ENCODE results near the gene ZNF708.
"Not testable (repeated sequence)": the region's sequence is repeated elsewhere in the genome, so short reads cannot be mapped to it uniquely, and the experiment has no call there.

Gene ZNF708
- 28.5 to 44.3 (median 32.4) reads per million in 3 donors for total RNA-seq

DNA sequence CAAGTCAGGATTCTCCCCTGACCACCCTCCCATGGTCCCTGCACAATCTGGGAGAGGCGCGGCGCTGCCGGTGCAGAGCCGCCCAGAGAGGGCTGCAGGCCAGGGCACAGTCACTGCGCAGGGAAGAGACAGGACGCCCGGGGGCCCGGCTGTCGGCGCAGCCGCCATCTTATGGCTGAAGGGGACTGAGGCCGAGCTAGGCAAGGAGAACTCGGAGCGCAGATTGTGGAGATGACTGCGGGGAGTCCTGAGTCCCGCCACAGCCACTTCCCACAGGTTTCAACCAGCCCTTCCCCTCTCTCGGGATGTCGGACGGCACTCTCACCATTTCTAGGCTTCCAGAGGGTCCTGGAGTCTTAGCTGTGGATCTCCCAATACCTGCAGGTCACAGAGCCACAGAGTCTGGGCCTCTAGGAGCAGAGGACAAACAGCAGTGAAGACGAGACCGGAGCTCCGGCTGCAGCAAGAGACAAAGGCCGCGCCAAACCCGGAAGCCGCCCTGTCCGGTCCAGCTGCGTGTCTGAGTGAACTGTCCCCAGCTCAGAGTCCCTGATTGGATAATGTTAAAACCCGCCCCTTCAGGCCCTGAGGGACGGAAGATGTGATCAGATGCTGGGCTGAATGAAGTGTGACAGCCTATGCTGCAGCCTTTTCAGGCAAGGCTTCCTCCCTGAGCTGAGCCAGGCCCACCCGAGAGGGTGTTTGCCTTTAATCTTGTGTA is at the start of gene ZNF708:
TSS of gene ZNF708 (minus strand) at position 526 of the 721 bp plus-strand sequence. CDS start at position 328, 198 bp downstream.
- Histone ChIP-seq H3K36me3 (ENCODE audit: control insufficient read depth, insufficient read depth, low read length) (peaks cover 3% of the 10 kb centered on the region), H3K4me3 (ENCODE audit: insufficient read depth, low read depth, low read length, poor library complexity, severe bottlenecking) (peak within 1 kb of the TSS; percentile 99), H3K9me3 (ENCODE audit: control insufficient read depth, low read length) (no peaks in the 10 kb centered on the region), H3K27me3 (replicated peaks; ENCODE audit: control insufficient read depth, insufficient read depth, low read length, poor library complexity, severe bottlenecking) (no peaks in the 10 kb centered on the region), H3K27ac (ENCODE audit: insufficient read depth, low read length, poor library complexity, severe bottlenecking) (peak within 1 kb of the TSS; percentile 94), H3K4me1 (ENCODE audit: control insufficient read depth, insufficient read depth, low read length, poor library complexity, severe bottlenecking) (no peaks in the 10 kb centered on the region)
- DNase-seq, result peak; percentile 42 to 69 (median 64)

DNA sequence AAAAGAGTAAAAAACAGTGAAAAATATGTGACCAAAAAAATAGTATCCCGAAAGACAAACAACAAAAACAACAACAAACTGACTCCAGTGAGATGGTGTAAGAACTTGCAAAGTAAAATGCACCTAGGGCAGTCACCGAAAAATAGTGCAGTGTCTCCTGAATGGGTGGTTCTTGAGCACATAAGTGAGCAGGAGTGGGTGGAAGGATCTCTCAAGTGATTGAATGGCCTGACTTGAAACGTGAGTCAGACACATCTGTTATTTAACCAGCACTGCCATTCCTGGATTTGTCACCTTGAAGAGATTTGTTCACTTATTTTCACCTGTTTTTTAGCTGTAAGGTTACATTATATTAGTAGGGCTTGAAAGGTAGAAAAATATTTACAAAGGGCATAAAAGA is 33.1 kb upstream of the ZNF708 start:
- peaks cover 16% of the 10 kb centered on the region for H3K36me3 ChIP-seq (ENCODE audit: control insufficient read depth, insufficient read depth, low read length)
- no peaks in the 10 kb centered on the region for H3K9me3 ChIP-seq (ENCODE audit: control insufficient read depth, low read length)
- no peak overlapping the region for H3K27ac ChIP-seq (ENCODE audit: insufficient read depth, low read length, poor library complexity, severe bottlenecking)
- H3K4me1 ChIP-seq (ENCODE audit: control insufficient read depth, insufficient read depth, low read length, poor library complexity, severe bottlenecking), result no peaks in the 10 kb centered on the region
- DNase-seq, result no peak
- H3K27me3 ChIP-seq (replicated peaks; ENCODE audit: control insufficient read depth, insufficient read depth, low read length, poor library complexity, severe bottlenecking), result no peaks in the 10 kb centered on the region
- no peak overlapping the region for H3K4me3 ChIP-seq (ENCODE audit: insufficient read depth, low read depth, low read length, poor library complexity, severe bottlenecking)

DNA sequence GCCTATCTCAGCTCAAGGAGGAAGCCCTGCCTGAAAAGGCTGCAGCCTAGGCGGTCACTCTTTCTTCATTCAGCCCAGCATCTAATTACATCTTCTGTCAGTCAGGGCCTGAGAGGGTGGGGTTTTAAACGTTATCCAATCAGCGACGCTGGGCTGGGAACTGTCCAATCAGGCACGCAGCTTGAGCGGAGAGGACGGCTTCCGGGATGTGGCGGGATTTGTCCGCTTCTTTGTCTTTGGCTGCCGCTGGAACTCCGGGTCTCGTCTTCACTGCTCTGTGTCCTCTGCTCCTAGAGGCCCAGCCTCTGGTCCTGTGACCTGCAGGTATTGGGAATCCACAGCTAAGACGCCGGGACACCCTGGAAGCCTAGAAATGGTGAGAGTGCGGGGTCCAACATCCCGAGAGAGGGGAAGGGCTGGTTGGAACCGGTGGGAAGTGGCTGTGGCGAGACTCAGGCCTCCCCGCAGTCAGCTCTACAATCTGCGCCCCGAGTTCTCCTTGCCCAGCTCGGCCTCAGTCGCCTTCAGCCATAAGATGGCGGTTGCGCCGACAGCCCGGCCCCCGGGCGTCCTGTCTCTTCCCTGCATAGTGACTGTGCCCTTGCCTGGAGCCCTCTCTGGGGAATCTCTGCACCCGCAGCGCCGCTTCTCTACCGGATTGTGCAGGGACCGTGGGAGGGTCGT is 29.7 kb upstream of the ZNF708 start, which contains the start of gene ZNF738:
TSS of gene ZNF738 (plus strand) at position 233 of the 684 bp plus-strand sequence. CDS start at position 374, 141 bp downstream.
- Histone ChIP-seq H3K9me3 (ENCODE audit: control insufficient read depth, low read length) (no peaks in the 10 kb centered on the region), H3K27ac (ENCODE audit: insufficient read depth, low read length, poor library complexity, severe bottlenecking) (peak within 1 kb of the TSS; percentile 63), H3K4me3 (ENCODE audit: insufficient read depth, low read depth, low read length, poor library complexity, severe bottlenecking) (peak within 1 kb of the TSS; percentile 83), H3K4me1 (ENCODE audit: control insufficient read depth, insufficient read depth, low read length, poor library complexity, severe bottlenecking) (no peaks in the 10 kb centered on the region), H3K36me3 (ENCODE audit: control insufficient read depth, insufficient read depth, low read length) (peaks cover 7% of the 10 kb centered on the region), H3K27me3 (replicated peaks; ENCODE audit: control insufficient read depth, insufficient read depth, low read length, poor library complexity, severe bottlenecking) (no peaks in the 10 kb centered on the region)
- DNase-seq, result peak; percentile 63 to 83 (median 72)

DNA sequence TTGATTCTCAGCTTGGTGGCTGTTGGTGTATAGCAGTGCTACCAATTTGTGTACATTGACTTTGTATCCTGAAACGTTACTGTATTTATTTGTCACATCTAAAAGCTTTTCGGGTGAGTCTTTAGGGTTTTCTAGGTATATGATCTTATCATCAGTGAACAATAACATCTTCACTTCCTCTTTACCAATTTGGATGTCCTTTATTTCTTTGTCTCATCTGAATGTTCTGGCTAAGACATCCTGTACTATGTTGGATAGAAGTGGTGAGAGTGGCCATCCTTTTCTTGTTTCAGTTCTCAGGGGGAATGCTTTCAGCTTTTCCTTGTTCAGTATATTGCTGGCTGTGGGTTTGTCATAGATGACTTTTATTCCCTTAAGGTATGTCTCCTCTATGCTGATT is 23.6 kb upstream of the ZNF708 start:
- no peaks in the 10 kb centered on the region for H3K9me3 ChIP-seq (ENCODE audit: control insufficient read depth, low read length)
- H3K27ac ChIP-seq (ENCODE audit: insufficient read depth, low read length, poor library complexity, severe bottlenecking), result no peak overlapping the region
- H3K4me3 ChIP-seq (ENCODE audit: insufficient read depth, low read depth, low read length, poor library complexity, severe bottlenecking), result no peak overlapping the region
- no peak for DNase-seq
- no peaks in the 10 kb centered on the region for H3K4me1 ChIP-seq (ENCODE audit: control insufficient read depth, insufficient read depth, low read length, poor library complexity, severe bottlenecking)
- no peaks in the 10 kb centered on the region for H3K36me3 ChIP-seq (ENCODE audit: control insufficient read depth, insufficient read depth, low read length)
- H3K27me3 ChIP-seq (replicated peaks; ENCODE audit: control insufficient read depth, insufficient read depth, low read length, poor library complexity, severe bottlenecking), result no peaks in the 10 kb centered on the region

DNA sequence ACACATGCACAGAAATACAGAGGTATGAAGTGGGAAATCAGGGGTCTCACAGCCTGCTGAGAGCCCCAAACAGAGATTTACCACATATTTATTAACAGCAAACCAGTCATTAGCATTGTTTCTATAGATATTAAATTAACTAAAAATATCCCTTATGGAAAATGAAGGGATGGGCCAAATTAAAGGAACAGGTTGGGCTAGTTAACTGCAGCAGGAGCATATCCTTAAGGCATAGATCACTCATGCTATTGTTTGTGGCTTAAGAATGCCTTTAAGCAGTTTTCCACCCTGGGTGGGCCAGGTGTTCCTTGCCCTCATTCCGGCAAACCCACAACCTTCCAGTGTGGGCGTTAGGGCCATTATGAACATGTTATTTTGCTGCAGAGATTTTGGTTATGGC is 15.6 kb upstream of the ZNF708 start:
- not testable (repeated sequence) for H3K27ac ChIP-seq (ENCODE audit: insufficient read depth, low read length, poor library complexity, severe bottlenecking); H3K4me3 ChIP-seq (ENCODE audit: insufficient read depth, low read depth, low read length, poor library complexity, severe bottlenecking); H3K9me3 ChIP-seq (ENCODE audit: control insufficient read depth, low read length); H3K36me3 ChIP-seq (ENCODE audit: control insufficient read depth, insufficient read depth, low read length); H3K27me3 ChIP-seq (replicated peaks; ENCODE audit: control insufficient read depth, insufficient read depth, low read length, poor library complexity, severe bottlenecking); H3K4me1 ChIP-seq (ENCODE audit: control insufficient read depth, insufficient read depth, low read length, poor library complexity, severe bottlenecking); DNase-seq

DNA sequence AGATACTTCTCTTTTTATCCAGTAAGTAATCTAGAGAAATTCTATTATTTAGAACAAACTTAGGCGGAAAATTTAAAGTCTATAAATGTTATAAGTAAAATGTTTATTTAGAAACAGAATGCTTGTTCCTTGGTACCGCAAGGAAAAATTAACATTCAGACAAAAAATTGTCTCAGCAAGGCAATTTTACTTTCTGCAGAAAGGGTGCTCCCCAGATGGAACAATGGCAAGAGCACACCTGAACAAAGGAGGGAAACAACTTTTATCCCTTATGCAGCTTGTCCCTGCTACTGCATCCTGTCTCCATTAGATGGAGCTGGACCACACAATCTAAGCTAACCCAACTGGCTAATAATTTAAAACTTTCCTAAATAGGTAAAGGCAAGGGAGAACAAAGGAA is 6.5 kb upstream of the ZNF708 start:
- no peak overlapping the region for H3K27ac ChIP-seq (ENCODE audit: insufficient read depth, low read length, poor library complexity, severe bottlenecking)
- no peaks in the 10 kb centered on the region for H3K36me3 ChIP-seq (ENCODE audit: control insufficient read depth, insufficient read depth, low read length)
- H3K4me1 ChIP-seq (ENCODE audit: control insufficient read depth, insufficient read depth, low read length, poor library complexity, severe bottlenecking), result no peaks in the 10 kb centered on the region
- no peak overlapping the region for H3K4me3 ChIP-seq (ENCODE audit: insufficient read depth, low read depth, low read length, poor library complexity, severe bottlenecking)
- no peak for DNase-seq
- H3K27me3 ChIP-seq (replicated peaks; ENCODE audit: control insufficient read depth, insufficient read depth, low read length, poor library complexity, severe bottlenecking), result no peaks in the 10 kb centered on the region
- H3K9me3 ChIP-seq (ENCODE audit: control insufficient read depth, low read length), result peaks cover 12% of the 10 kb centered on the region

DNA sequence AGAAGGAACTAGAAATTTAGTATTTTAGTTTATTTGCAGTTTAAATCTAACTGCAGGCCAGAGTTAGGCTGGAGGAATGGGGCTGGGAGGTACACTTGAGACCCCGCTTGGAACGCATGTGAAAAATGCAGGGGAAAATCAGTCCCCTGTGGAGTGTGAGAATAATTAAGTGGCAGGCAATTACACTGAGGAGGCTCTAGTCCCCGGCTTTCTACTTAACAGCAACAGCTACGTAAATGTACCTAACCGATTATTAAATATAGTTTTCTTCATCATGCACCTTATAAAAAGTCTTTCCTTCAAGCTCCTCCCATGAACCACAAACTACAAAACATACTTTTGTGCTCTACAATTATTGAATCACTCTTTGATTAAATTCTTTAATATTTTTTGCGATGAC is 804 bp downstream of the ZNF708 start:
- Histone ChIP-seq H3K9me3 (ENCODE audit: control insufficient read depth, low read length) (no peaks in the 10 kb centered on the region), H3K27me3 (replicated peaks; ENCODE audit: control insufficient read depth, insufficient read depth, low read length, poor library complexity, severe bottlenecking) (no peaks in the 10 kb centered on the region), H3K4me1 (ENCODE audit: control insufficient read depth, insufficient read depth, low read length, poor library complexity, severe bottlenecking) (no peaks in the 10 kb centered on the region), H3K27ac (ENCODE audit: insufficient read depth, low read length, poor library complexity, severe bottlenecking) (peak overlapping the region; percentile 94), H3K4me3 (ENCODE audit: insufficient read depth, low read depth, low read length, poor library complexity, severe bottlenecking) (peak overlapping the region; percentile 99), H3K36me3 (ENCODE audit: control insufficient read depth, insufficient read depth, low read length) (peaks cover 3% of the 10 kb centered on the region)
- no peak for DNase-seq

DNA sequence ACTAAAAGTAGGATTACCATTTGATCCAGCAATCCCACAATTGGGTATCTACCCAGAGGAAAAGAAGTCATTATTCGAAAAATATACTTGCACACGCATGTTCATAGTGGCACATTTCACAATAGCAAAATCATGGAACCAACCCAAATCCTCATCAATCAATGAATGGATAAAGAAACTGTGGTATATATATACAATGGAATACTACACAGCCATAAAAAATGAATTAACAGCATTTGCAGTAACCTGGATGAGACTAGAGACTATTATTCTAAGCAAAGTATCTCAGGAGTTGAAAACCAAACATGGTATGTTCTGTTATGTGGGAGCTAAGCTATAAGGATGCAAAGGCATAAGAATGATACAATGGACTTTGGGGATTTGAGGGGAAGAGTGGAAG is 3.0 kb downstream of the ZNF708 start:
- Histone ChIP-seq H3K36me3 (ENCODE audit: control insufficient read depth, insufficient read depth, low read length) (peaks cover 3% of the 10 kb centered on the region), H3K27ac (ENCODE audit: insufficient read depth, low read length, poor library complexity, severe bottlenecking) (no peak overlapping the region), H3K9me3 (ENCODE audit: control insufficient read depth, low read length) (no peaks in the 10 kb centered on the region), H3K27me3 (replicated peaks; ENCODE audit: control insufficient read depth, insufficient read depth, low read length, poor library complexity, severe bottlenecking) (no peaks in the 10 kb centered on the region), H3K4me1 (ENCODE audit: control insufficient read depth, insufficient read depth, low read length, poor library complexity, severe bottlenecking) (no peaks in the 10 kb centered on the region), H3K4me3 (ENCODE audit: insufficient read depth, low read depth, low read length, poor library complexity, severe bottlenecking) (no peak overlapping the region)
- DNase-seq, result no peak

DNA sequence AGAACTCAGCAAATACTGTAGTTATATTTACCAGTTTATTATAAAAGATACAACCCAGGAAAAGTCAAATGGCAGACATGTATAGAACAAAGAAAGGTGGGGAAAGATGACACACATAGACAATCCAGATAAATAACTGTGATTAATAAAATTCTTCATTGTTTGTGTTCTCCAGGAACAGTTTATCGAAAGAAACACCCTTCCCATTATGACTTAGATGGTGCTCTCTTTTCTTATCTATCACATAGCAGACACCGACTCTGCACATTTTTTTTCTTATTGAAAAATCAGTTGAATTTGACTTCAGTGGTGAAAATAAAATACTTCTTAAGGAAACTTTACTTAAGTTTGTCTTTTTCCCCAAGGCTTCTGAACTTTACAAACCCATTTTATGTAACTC is 6.2 kb downstream of the ZNF708 start:
- Histone ChIP-seq H3K9me3 (ENCODE audit: control insufficient read depth, low read length) (no peaks in the 10 kb centered on the region), H3K4me3 (ENCODE audit: insufficient read depth, low read depth, low read length, poor library complexity, severe bottlenecking) (no peak overlapping the region), H3K27me3 (replicated peaks; ENCODE audit: control insufficient read depth, insufficient read depth, low read length, poor library complexity, severe bottlenecking) (no peaks in the 10 kb centered on the region), H3K27ac (ENCODE audit: insufficient read depth, low read length, poor library complexity, severe bottlenecking) (no peak overlapping the region), H3K36me3 (ENCODE audit: control insufficient read depth, insufficient read depth, low read length) (peaks cover 3% of the 10 kb centered on the region), H3K4me1 (ENCODE audit: control insufficient read depth, insufficient read depth, low read length, poor library complexity, severe bottlenecking) (no peaks in the 10 kb centered on the region)
- DNase-seq, result no peak

DNA sequence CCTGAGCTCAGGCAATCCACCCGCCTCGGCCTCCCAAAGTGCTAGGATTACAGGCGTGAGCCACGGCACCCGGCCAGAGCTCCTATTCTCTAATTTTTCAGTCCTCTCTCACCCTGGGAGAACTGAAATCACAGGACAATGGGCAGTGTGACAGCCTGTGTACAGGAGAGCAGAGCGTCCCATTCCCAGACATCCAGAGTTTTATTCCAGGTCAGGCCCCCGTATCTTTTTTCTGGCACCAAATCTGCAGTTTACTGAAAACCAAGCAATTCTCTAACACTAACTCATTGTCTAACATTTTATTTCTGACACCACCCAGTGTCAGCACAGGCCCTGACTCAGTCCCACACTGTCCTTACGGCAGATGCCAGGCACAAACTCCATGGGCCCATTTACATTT is 6.7 kb downstream of the ZNF708 start:
- Histone ChIP-seq H3K9me3 (ENCODE audit: control insufficient read depth, low read length) (no peaks in the 10 kb centered on the region), H3K4me3 (ENCODE audit: insufficient read depth, low read depth, low read length, poor library complexity, severe bottlenecking) (no peak overlapping the region), H3K36me3 (ENCODE audit: control insufficient read depth, insufficient read depth, low read length) (peaks cover 3% of the 10 kb centered on the region)

More for the DNA sequence above, 6.7 kb downstream of the ZNF708 start:
- DNase-seq, result no peak
- no peaks in the 10 kb centered on the region for H3K4me1 ChIP-seq (ENCODE audit: control insufficient read depth, insufficient read depth, low read length, poor library complexity, severe bottlenecking)
- H3K27ac ChIP-seq (ENCODE audit: insufficient read depth, low read length, poor library complexity, severe bottlenecking), result no peak overlapping the region
- H3K27me3 ChIP-seq (replicated peaks; ENCODE audit: control insufficient read depth, insufficient read depth, low read length, poor library complexity, severe bottlenecking), result no peaks in the 10 kb centered on the region

All from effector memory CD4-positive, alpha-beta T cell (primary cell).